GM12872 (cell line): ENCODE measurements around the gene ZNF362.

ENCODE experiments used
- CTCF ChIP-seq: IDR thresholded peaks from 3 replicates; pipeline ENCODE4 v1.5.1; 2011; ENCODE audit warnings: low read depth, mild to moderate bottlenecking, low read length, moderate library complexity; ENCODE audit not compliant: insufficient read depth

The ZNF362 gene

DNA sequence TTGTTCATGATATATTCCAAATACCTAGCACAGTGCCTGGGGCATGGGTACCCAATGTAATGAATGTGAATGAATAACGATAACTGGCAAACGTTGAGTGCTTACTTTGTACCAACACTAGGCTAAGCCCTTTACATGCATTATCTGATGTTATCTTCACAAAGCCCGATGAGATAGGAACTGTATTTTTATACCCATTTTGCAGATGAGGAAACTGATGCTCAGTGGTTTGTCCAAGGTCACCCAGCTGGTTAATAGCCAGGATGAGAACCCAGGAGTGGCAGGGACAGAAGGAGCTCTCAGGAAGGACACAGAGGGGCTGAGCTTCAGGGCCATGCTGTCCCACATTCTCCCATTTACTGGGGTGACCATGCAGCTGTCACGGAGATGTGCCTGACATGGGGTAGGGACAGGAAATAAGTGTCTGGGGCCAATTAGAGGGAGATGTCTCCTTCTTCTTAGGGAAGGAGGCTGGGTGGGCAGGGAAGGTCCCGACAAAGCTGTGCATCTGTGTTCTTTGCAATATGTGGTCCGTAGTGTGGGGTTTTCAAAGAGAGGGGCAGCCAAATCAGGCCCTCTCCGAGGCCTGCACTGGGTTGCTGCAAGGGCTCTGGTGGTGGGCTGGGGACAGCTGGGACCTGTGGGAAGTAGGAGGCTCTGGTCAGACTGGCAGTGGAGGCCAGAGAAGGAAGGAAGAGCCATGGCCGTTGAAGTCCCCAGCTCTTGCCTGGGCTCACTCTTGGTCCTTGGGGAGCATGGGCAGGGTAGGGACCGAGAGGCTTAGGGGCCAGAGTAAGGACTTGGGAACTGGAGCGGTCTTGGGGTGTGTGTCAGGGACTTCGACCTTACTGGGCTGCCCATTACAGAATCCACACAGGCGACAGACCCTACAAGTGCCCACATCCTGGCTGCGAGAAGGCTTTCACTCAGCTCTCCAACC is 38.0 kb downstream of the ZNF362 start:
- no peak for TF ChIP-seq CTCF

DNA sequence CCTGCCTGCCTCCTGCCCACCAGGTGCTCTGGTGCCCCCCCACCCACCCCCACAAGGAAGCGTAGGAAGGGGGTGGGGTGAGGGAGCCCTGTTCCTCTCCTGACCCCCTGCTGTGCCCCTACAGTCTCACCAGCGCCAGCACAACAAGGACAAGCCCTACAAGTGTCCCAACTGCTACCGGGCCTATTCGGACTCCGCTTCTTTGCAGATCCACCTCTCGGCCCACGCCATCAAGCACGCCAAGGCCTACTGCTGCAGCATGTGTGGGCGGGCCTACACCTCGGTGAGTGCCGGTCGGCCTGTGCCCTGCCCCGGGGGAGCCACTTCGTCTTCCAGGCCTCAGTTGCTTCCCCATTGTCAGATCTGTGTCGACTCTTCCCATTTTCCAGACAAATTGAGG is 38.7 kb downstream of the ZNF362 start:
- TF ChIP-seq CTCF, result no peak

DNA sequence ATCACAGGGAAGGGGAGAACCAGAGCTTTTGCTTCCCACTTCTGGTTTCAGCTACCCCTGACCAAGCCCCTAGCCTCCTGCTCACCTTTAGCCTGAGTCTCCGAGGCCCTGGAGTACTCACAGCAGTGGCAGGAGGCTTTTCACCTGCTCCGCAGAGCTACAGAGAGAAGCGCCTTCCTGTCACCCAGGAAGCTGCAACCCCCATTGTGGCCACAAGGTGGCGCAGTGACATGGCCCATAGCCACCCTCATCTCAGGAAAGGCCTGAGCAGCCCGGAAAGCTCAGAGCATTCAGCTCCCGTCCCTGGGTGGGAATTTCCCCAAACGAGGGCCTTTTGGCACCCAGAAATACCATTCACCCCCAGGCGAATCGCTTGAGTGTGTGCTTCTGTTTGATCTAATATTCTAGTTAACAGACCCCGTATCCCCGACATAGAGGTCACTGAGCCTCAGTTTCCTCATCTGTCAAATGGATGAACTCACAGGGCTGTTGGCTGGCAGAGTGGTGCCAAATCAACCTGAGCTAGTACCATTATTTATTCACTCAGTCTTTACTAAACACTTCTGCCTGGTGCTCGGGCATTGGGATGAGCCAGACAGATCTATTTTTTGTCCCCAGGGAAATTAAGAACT is 39.3 kb downstream of the ZNF362 start:
- peak; percentile 98 for TF ChIP-seq CTCF

DNA sequence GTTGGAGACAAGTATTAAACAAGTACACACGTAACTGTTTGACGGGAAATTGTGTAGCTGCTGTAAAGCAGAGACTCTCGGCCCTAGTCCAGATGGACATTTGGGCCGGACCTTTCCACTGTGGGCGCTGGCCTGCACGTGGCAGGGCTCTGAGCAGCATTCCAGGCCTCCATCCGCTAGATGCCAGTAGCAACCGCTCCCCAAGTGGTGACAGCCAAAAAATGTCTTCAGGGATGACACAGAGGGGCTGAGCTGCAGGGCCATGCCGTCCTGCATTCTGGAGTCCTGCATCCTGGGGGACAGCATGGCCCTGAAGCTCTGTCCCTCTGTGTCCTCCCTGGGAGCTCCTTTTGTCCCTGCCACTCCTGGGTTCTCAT is 39.8 kb downstream of the ZNF362 start:
- TF ChIP-seq CTCF, result no peak

GRCh38 chr1:33296824-33297223 is 40.5 kb downstream of the ZNF362 start:
- TF ChIP-seq CTCF, result no peak

DNA sequence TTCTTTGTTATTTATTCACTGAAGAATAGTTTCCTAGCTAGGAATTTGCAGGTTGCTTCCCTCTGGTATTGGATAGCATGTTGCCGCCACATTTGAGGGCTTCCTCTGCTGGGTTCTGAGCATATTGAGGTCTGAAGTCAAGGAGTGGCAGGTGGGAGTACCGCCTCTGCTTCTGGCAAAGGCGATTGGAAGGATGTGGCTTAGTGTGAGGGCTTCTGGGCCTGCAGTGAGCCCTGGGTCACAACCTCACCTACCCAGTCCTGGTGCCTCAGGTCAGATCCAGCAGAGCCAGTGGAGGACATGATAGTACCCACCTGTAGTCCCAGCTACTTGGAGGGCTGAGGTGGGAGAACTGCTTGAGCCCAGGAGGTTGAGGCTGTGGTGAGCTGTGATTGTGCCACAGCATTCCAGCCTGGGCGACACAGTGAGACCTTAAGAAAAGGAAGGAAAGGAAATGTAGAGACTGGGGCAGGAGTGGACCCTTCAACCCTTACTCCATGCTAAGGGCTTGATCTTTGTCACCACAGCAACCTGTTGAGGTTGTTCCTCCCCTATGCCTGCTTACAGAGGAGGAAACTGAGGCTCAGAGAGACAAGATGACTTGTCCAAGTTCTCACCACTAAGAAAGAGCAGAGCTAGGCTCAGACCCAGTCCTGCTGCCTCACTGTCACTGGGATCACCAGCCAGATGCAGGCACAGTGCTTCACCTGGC is 41.8 kb downstream of the ZNF362 start:
- no peak for TF ChIP-seq CTCF

DNA sequence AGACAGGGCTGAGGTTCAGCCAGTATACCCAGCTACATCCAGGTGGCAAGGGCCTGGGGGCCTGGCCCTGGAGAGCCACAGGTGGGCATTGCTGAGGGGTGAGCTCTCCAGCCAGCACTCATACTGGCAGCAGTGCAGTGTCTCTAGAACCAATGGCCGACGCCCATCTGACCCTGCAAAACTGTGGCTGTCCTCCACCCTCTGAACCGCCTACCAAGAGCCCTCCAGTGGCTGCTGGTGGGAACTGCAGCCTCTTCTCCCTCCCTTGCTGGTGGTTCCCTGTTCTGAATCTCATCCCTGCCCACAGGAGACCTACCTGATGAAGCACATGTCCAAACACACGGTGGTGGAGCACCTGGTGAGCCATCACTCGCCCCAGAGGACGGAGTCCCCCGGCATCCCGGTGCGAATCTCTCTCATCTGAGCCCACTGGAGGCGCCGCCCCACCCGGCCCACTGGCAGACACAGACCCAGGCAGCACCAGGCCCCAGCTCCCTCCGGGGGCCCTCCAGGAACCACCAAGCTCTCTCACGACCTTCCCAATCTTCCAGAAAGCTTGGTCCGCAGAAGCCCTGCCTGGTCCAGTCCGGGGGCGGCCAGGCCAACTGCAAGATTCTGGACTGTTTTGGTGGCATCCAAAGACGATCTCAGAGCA is 42.5 kb downstream of the ZNF362 start:
- peak; percentile 99 for TF ChIP-seq CTCF
